Effector memory CD8-positive, alpha-beta T cell (primary cell): ENCODE results near the gene AMOTL1.

Experiments used
- ATAC-seq: fragments of 150-1000 bp; cut with Tn5 transposase; replicated peaks from 2 replicates; pipeline ENCODE4 v1.10.0; 2021; ENCODE audit warnings: mild to moderate bottlenecking, moderate library complexity
- DNase-seq, 3 experiments: peaks; one replicate each; pipeline ENCODE4 v3.0.0; 2021
- H3K27ac Mint-ChIP-seq, 2 donors: one replicate each; pipeline ENCODE4 v1.8.0; 2022; ENCODE audit warnings: mild to moderate bottlenecking in 2 of 2, mixed read lengths in 2 of 2, moderate library complexity in 2 of 2
- H3K27me3 Mint-ChIP-seq, 2 donors: one replicate each; pipeline ENCODE4 v1.8.0; 2022; ENCODE audit warnings: mixed read lengths in 2 of 2
- H3K36me3 Mint-ChIP-seq: one replicate; pipeline ENCODE4 v1.8.0; 2022; ENCODE audit warnings: mild to moderate bottlenecking, moderate library complexity, mixed read lengths; ENCODE audit not compliant: insufficient read depth
- H3K4me1 Mint-ChIP-seq, 2 donors: one replicate each; pipeline ENCODE4 v1.8.0; 2022; ENCODE audit warnings: low read depth in 2 of 2, mixed read lengths in 2 of 2
- H3K4me3 Mint-ChIP-seq, 2 donors: one replicate each; pipeline ENCODE4 v1.8.0; 2022; ENCODE audit warnings: mild to moderate bottlenecking in 2 of 2, mixed read lengths in 2 of 2, moderate library complexity in 2 of 2
- H3K9me3 Mint-ChIP-seq, 2 donors: one replicate each; pipeline ENCODE4 v1.8.0; 2022; ENCODE audit warnings: mixed read lengths in 2 of 2

The AMOTL1 gene

DNA sequence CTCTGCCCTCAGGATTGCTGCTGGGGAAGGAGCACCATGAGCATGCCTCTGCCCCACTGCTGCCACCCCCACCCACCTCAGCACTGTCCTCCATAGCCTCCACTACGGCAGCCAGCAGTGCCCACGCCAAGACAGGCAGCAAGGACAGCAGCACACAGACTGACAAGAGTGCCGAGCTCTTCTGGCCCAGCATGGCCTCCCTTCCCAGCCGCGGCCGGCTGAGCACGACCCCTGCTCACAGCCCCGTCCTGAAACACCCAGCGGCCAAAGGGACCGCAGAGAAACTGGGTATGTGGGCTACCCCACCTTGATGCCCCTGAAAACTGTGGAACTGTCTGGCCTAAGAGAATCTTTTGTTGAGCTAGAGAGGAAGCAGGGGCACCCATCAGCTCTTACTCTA is 101.0 kb downstream of the AMOTL1 start:
- H3K4me3 Mint-ChIP-seq: no peak overlapping the region
- DNase-seq: no peak
- H3K9me3 Mint-ChIP-seq: no peaks in the 10 kb centered on the region
- no peak overlapping the region for H3K27ac Mint-ChIP-seq
- ATAC-seq: no peak
- H3K4me1 Mint-ChIP-seq: no peaks in the 10 kb centered on the region
- no peaks in the 10 kb centered on the region for H3K36me3 Mint-ChIP-seq
- peaks cover 38 to 45% of the 10 kb centered on the region in 2 donors for H3K27me3 Mint-ChIP-seq

DNA sequence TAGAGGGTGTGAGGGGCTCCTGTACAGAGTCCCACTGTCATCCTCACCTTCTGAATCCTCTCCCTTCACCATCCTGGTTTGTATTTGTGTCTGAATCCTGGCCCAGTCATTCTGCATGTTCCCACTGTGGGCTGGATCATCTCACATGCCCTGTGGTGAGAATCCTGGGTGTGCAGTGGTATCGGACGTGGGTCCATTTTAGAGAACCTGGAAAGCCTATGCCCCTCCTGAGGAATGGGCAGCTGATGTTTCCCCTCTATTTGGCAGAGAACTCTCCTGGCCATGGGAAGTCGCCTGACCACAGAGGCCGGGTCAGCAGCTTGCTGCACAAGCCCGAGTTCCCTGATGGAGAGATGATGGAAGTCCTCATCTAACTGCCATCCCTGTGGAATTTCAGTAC is 102.3 kb downstream of the AMOTL1 start:
- Mint-ChIP-seq H3K27me3 (peaks cover 40 to 47% of the 10 kb centered on the region in 2 donors), H3K4me3 (no peak overlapping the region), H3K27ac (no peak overlapping the region), H3K36me3 (no peaks in the 10 kb centered on the region), H3K4me1 (no peaks in the 10 kb centered on the region), H3K9me3 (no peaks in the 10 kb centered on the region)
- DNase-seq: no peak
- ATAC-seq: no peak

DNA sequence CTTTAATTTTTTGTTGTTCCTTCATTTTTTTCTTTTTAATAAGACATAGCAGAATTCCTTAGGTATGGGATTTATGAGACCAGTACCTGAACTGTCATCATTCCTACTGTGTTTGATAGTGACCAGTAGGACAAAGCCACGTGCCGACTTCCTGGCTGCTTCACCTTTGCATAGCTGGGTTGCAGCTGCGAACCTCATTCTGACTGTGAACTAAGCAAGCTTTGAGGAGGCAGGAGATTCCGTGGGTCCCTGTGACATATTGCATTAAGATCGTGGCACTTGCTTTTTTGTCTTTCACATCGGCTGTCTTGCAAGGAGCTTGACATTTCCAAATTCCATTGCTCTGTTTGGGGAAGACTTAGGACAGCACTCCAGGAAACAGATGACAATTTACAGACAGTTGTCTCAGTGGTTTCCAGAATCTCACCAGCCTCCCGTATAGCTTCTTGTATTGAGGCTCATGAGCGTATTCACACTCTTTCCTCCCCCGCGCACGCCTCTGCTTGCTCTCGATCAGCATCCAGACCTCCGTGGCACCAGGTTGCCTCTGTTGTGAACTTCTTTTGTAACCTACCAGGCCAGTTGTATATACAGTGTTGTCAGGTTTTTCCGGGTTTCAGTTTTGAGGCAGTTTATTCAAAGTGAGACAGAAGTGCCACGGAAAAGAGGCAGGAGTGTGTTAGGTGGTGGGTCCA is 103.5 kb downstream of the AMOTL1 start:
- no peaks in the 10 kb centered on the region for H3K9me3 Mint-ChIP-seq
- DNase-seq (no peak), ATAC-seq (no peak)
- no peak overlapping the region for H3K4me3 Mint-ChIP-seq
- no peak overlapping the region for H3K27ac Mint-ChIP-seq
- peaks cover 34 to 39% of the 10 kb centered on the region in 2 donors for H3K27me3 Mint-ChIP-seq
- peaks cover 2 to 4% of the 10 kb centered on the region in 2 donors for H3K4me1 Mint-ChIP-seq
- no peaks in the 10 kb centered on the region for H3K36me3 Mint-ChIP-seq

DNA sequence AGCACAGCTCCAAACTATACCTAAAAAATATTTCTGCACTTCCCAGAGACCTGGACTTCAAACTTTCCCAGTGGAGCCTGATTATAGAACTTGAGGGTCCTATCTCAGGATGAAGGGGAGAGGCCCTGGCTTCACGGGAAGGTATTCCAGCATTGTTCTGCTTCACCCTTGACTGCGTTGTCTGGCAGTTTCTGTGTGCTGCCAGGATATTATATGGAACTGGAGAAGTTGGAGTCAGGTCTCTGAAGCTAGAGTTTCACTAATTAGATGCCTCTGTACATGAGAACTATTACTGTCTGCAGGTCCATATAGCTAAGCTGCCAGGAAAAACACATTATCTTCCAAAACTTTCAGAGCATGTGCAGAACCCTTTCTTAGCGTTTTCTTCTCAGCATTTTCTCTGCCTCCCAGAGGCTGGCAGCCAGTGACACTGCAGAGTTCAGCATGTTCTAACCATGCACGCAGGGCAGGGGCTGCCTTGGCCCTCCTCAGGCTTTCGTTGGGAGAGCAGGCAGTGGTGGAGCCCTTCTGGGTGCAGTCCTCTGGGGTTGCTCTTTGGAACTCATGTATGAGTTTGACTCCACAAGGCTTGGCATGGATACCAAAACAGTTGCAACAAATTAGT is 105.9 kb downstream of the AMOTL1 start:
- no peaks in the 10 kb centered on the region for H3K36me3 Mint-ChIP-seq
- H3K9me3 Mint-ChIP-seq: no peaks in the 10 kb centered on the region
- no peak overlapping the region for H3K4me3 Mint-ChIP-seq
- no peak for DNase-seq
- no peak for ATAC-seq
- H3K4me1 Mint-ChIP-seq: peaks cover 6 to 10% of the 10 kb centered on the region in 2 donors
- H3K27me3 Mint-ChIP-seq: peaks cover 31 to 37% of the 10 kb centered on the region in 2 donors
- H3K27ac Mint-ChIP-seq: no peak overlapping the region

DNA sequence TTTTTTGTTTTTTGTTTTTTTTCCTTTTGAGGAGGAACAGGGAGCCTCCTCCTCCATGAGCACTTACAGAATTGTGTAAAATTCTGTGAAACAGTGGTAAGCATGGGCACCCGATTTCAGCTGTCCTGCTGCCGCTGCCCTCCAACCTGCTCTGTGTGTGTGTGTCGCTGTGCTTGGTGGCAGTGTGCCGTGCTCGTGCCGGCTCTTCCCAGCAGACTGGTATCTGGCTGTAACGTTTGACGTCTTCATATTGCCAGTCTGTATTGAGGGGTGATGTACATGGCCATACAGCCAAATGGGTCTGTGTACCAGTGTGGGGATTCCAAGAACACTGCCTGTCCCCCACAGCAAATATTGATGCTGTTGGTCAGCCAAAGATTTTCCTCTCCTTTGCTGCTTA is 108.1 kb downstream of the AMOTL1 start:
- Mint-ChIP-seq H3K27ac (peak overlapping the region in 1 of 2 donors; percentile 60), H3K4me3 (no peak overlapping the region), H3K36me3 (no peaks in the 10 kb centered on the region), H3K27me3 (peaks cover 24 to 37% of the 10 kb centered on the region in 2 donors), H3K9me3 (no peaks in the 10 kb centered on the region), H3K4me1 (peaks cover 6 to 10% of the 10 kb centered on the region in 2 donors)
- ATAC-seq: no peak
- DNase-seq: no peak

DNA sequence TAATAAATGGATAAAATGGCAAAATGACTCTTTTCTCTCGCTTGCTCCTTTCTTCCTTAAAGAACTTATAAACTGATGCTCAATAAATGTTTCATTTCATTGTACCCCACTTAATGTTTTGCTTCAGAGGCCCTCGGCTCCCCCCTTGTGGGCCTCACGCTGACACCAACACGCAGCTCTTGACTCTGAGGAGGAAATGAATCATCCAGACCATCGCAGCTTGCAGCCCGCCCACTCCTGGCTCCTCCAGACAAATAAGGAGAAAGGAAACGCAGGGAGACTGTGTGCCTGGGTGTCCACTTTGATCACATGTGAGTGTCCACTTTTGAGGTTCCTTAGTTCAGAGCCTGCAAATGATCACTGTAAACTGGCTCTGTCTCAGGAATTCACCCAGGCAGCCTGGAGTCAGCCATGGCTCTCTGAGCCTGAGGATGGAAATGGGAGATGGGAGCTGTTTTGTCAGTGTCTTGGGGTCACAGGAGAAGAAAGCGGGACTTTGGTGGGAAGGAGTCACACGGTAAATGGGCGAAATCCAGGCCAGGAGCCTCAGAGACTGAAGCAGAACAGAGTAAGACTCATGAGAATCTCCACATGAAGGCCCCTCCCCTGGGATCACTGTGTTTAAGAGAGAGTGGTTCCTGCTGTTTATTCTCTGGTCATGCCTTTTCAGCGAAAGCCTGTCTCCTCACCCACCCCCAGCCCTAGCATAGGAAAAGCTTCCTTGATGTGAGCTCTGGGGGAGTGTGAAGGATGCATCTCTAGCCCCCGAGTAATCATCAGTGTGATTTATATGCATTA is 108.7 kb downstream of the AMOTL1 start:
- Mint-ChIP-seq H3K4me3 (no peak overlapping the region), H3K27ac (peak overlapping the region in 1 of 2 donors; percentile 60), H3K36me3 (no peaks in the 10 kb centered on the region), H3K4me1 (peaks cover 6 to 10% of the 10 kb centered on the region in 2 donors), H3K9me3 (no peaks in the 10 kb centered on the region), H3K27me3 (peaks cover 19 to 32% of the 10 kb centered on the region in 2 donors)
- ATAC-seq (peak; percentile 35), DNase-seq (peak in 1 of 3 experiments; percentile 6)

DNA sequence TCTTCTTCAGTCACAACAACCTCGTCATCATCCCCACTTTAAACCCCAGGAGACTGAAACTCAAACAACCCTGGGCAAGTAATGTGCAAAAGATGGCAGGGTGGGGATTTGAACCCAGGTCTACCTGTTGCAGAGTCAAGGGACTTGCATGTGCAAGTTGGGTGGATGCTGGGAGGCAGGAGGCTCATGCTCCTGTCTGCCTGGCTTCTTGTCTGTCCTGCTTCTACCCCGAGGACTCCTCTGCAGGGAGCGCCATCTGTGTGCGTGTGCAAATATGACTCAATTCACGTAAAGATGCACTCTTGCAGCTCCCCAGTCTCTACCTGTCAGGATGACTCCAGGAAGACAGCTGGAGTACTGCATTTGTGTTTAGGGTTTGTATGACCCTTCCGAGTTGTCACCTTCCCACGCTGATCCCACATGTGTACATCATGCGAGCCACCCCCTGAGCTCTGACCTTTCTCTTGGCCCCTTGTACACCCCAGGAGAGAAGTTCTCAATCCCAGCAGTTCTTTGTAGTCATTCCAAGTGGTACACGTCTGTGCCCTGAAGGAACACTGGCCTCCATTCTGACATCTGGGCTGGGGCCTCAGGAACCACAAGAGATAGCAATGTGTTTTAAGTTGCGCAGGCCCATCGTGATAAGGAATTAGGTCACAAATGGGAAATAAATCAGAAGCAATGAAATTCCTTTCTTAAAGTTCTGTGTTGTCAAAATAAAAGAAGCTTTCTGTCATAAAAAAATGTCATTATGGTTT is 109.5 kb downstream of the AMOTL1 start:
- ATAC-seq: no peak
- Mint-ChIP-seq H3K27ac (peak overlapping the region in 1 of 2 donors; percentile 60), H3K36me3 (no peaks in the 10 kb centered on the region), H3K4me3 (no peak overlapping the region), H3K9me3 (no peaks in the 10 kb centered on the region), H3K27me3 (peaks cover 11 to 24% of the 10 kb centered on the region in 2 donors), H3K4me1 (peaks cover 6 to 10% of the 10 kb centered on the region in 2 donors)
- no peak for DNase-seq

DNA sequence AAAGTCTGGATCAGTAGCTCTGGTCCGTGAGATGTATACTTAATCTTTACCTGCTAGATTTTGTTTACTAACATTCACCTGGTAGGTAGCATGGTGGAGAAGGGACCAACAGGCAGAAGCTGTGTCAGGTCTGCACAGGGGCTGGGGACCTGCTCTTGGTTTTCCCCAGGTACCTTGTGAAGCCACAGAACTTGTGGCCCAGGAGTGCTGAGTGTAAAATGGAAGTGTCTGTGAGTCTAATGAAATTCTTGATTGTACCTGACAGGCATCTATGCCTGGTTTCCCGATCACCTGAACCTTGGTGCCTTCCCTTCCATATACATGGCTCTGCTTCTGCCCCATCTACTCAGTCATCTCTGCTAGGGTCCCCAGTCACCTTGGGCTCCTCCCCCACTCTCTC is 110.8 kb downstream of the AMOTL1 start:
- Mint-ChIP-seq H3K9me3 (no peaks in the 10 kb centered on the region), H3K4me1 (peaks cover 6 to 10% of the 10 kb centered on the region in 2 donors), H3K36me3 (no peaks in the 10 kb centered on the region), H3K27ac (peak overlapping the region in 1 of 2 donors; percentile 2), H3K27me3 (peaks cover 5 to 20% of the 10 kb centered on the region in 2 donors), H3K4me3 (no peak overlapping the region)
- ATAC-seq (no peak), DNase-seq (no peak)

DNA sequence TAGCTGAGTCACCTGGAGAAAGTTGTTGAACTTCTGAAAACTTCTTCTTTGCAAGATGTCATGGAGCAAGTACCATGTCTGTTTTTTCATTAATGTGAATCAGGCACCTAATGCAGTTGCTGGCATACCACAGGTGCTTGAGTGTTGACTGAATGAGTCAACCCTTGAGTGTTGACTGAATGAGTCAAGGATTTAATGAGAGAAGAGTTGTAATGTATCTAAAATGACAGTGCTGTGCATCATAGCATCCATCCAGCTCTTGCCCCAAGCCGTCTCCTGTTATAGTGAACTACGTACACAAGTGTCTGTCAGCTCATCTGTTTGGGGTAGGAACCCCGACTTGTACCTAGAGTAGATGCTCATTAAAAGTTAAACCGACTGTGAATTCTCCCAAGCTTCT is 112.1 kb downstream of the AMOTL1 start:
- H3K27me3 Mint-ChIP-seq: peaks cover 0 to 10% of the 10 kb centered on the region in 2 donors
- no peaks in the 10 kb centered on the region for H3K9me3 Mint-ChIP-seq
- ATAC-seq (no peak), DNase-seq (no peak)
- H3K36me3 Mint-ChIP-seq: no peaks in the 10 kb centered on the region
- no peak overlapping the region for H3K4me3 Mint-ChIP-seq
- H3K4me1 Mint-ChIP-seq: peaks cover 6 to 10% of the 10 kb centered on the region in 2 donors
- H3K27ac Mint-ChIP-seq: no peak overlapping the region

DNA sequence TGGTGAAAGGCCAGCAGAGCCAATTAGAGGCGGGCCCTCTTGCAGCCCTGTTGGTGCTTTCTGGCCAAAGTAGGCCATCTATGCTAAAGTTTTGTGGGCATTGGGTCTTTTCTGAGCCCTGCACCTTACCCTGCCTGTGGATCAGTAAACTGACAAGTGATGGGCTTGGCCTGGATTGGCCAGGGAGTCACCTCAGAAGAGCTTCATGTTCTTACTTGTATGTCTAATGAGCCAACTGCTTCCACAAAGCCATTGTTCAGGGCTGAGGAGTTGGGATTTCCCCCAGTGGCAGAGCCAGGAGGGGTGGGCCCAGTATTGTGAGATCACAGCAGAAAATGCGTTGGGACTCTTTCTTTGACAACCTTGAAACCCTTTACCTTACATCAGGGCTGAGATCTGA is 114.8 kb downstream of the AMOTL1 start:
- no peaks in the 10 kb centered on the region for H3K4me1 Mint-ChIP-seq
- peaks cover 0 to 2% of the 10 kb centered on the region in 2 donors for H3K27me3 Mint-ChIP-seq
- no peaks in the 10 kb centered on the region for H3K36me3 Mint-ChIP-seq
- no peak overlapping the region for H3K27ac Mint-ChIP-seq
- peaks cover 0 to 4% of the 10 kb centered on the region in 2 donors for H3K9me3 Mint-ChIP-seq
- ATAC-seq (no peak), DNase-seq (no peak)
- H3K4me3 Mint-ChIP-seq: no peak overlapping the region

DNA sequence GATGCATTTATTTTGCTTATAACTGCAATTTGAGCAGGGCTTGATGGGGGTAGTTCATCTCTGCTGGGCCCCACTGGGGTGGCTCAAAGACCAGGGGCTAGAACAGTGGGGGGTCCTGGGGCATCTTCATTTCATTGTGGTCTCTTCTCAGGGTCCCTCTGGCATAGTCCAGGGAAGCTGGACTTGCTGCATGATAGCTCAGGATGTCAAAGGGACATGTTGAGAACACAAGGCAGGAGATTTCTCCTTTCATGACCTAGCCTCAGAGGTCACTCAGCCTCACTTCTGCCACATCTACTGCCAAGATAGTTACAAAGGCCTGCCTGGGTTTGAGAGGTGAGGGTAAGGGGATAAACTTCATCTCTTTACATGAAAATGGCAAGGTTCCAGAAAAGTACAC is 115.7 kb downstream of the AMOTL1 start:
- no peaks in the 10 kb centered on the region for H3K36me3 Mint-ChIP-seq
- peaks cover 0 to 9% of the 10 kb centered on the region in 2 donors for H3K9me3 Mint-ChIP-seq
- ATAC-seq (no peak), DNase-seq (no peak)
- H3K4me1 Mint-ChIP-seq: no peaks in the 10 kb centered on the region
- no peak overlapping the region for H3K27ac Mint-ChIP-seq
- H3K4me3 Mint-ChIP-seq: no peak overlapping the region
- H3K27me3 Mint-ChIP-seq: no peaks in the 10 kb centered on the region

DNA sequence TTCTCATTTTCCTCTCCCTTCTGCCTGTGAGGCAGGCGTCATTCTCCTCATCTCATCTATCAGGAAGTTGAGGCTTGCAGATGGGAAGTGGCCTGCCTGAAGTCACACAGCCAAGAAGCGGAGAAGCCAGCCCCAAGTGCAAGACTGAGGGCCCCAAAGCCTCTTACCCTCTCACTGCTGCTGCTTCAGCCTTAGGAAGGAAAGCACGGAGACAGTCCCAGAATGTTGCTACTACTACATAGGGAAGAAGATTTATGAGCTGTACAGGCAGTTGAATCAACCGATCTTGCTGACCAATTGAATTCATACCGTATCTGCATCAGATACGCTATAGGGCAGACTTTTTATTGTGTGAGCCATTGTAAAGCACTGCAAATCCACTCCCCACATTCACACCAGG is 116.2 kb downstream of the AMOTL1 start:
- Mint-ChIP-seq H3K27ac (no peak overlapping the region), H3K4me1 (no peaks in the 10 kb centered on the region), H3K4me3 (no peak overlapping the region), H3K9me3 (peaks cover 0 to 9% of the 10 kb centered on the region in 2 donors), H3K36me3 (no peaks in the 10 kb centered on the region), H3K27me3 (no peaks in the 10 kb centered on the region)
- DNase-seq: no peak
- no peak for ATAC-seq

DNA sequence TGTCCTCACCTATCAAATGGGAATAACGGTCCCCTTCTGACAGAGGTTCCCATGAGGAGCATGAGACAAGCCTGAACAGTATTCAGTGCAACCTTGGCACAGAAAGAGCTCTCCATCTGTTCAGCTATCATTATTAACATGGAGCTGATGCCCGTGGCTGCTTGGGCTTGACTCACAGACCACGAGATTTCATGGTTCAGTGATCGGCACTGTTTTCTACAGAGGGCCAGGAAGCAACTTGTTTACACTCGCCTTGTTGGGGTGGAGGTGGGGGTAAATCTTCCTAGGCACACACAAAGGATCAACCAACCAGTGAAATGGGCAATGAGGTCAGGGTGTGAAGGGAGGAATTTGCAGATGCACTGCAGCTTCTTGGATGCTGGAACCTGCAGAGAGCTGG is 117.0 kb downstream of the AMOTL1 start:
- ATAC-seq (no peak), DNase-seq (no peak)
- H3K4me3 Mint-ChIP-seq: no peak overlapping the region
- no peaks in the 10 kb centered on the region for H3K27me3 Mint-ChIP-seq
- peaks cover 0 to 9% of the 10 kb centered on the region in 2 donors for H3K9me3 Mint-ChIP-seq
- no peaks in the 10 kb centered on the region for H3K36me3 Mint-ChIP-seq
- H3K27ac Mint-ChIP-seq: no peak overlapping the region
- no peaks in the 10 kb centered on the region for H3K4me1 Mint-ChIP-seq
